ENCODE results near the gene SPACA4. TPM values are rescaled to one million over a fixed set of nuclear protein-coding genes. Genes with fewer than 3 reads are reported as not detected.
A peak's percentile ranks its signal among the peaks of the same experiment; 100 is the strongest.

Gene SPACA4
- total RNA-seq, 2 donors from 2014 or later: not detected

DNA sequence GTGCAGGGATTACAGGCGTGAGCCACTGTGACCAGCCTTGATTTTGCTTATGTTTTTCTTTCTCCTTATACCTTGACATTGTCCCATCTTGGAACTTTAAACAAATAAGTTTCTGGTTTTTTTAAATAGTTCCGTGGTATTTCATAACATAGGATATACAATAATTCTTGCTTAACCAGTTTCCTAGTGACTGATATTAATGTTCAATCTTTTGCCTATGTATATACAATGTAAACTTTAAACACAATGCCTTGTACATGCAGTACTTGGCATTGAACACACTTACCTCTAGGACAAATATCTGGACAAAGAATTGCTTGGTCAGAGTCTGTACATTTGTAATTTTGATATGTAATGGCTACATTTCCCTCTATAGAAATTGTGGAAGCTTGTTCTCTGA lies 24.4 kb upstream of the SPACA4 start:
- Histone ChIP-seq H3K27me3 (no peaks in the 10 kb centered on the region), H3K4me3 (no peak overlapping the region), H3K27ac (no peak overlapping the region), H3K4me1 (peaks cover 6% of the 10 kb centered on the region), H3K9me3 (no peaks in the 10 kb centered on the region), H3K36me3 (replicated peaks in 1 of 2; ENCODE audit: insufficient read depth in 1 of 2, low read depth in 2 of 2) (no peaks in the 10 kb centered on the region)
- DNase-seq: no peak
- TF ChIP-seq POLR2A (IDR thresholded peaks at IDR 0.05) (no peak), CTCF (IDR thresholded peaks at IDR 0.05) (no peak)
- ATAC-seq: no peak
- intact Hi-C loops (cut with DNase I): loop anchor here (5.0 kb wide), 1 partner anchor 90 kb away; no protein-coding TSS in a partner anchor
- 55 to 57% methylated on average over 2 of the region's 2 CpGs for WGBS, 2 donors

DNA sequence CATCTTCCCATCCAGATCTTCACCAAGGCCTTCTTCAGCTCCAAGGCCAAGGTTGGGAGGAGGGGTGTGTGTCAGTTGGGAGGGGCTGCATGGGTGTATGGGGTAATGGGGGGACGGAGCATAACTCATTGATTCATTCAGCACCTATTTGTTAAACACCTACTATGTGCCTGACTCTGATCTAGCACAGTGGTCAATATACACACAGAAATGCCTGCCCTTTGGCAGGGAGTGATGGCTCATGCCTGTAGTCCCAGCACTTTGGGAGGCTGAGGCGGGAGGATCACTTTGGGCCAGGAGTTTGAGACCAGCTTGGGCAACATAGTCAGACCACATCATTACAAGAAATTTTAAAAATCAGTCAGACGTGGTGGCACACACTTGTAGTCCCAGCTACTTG lies 19.2 kb upstream of the SPACA4 start:
- intact Hi-C loops (cut with DNase I): no loop called here
- Histone ChIP-seq H3K27ac (no peak overlapping the region), H3K4me3 (no peak overlapping the region), H3K27me3 (no peaks in the 10 kb centered on the region), H3K4me1 (peaks cover 14% of the 10 kb centered on the region), H3K9me3 (no peaks in the 10 kb centered on the region), H3K36me3 (replicated peaks in 1 of 2; ENCODE audit: insufficient read depth in 1 of 2, low read depth in 2 of 2) (no peaks in the 10 kb centered on the region)
- no peak for ATAC-seq
- 54 to 86% methylated on average over 2 to 3 of the region's 3 CpGs for WGBS, 2 donors
- no peak for DNase-seq
- TF ChIP-seq POLR2A (IDR thresholded peaks at IDR 0.05): no peak
- no peak for TF ChIP-seq CTCF (IDR thresholded peaks at IDR 0.05)

DNA sequence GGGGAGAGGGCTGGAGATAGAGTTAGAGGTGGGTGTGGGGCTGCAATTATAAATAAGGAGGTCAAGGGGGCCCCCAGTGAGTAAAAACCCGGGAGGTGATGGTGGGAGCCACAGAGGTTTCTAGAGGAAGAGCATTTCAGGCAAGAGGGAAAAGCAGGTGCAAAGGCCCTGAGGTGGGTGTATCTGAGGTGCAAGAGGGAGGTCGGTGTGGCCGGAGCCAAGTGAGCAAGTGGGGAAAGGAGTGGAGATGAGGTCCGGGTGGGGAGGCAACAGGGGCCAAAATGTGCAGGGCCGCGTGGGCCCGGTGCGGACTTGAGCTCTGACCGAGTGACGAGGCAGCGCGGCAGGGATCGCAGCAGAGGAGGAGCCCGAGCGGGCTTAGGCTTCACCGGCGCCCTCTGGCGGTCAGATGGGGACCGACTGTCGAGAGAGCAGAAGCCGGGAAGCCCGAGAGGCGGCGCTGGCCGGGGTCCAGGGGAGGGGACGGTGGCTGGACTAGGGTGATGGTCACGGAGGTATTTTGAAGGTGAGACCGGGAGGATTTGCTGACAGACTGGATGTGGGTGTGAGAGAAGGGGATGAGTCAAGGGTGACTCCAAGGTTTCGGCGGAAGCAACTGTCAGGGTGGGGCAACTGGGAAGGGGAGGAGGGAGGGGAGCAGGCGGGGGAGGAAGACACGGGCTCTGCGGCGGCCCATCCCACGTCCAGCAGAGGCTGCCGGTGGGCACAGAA lies 17.7 kb upstream of the SPACA4 start:
- WGBS, 2 donors: 4 to 5% methylated on average over 30 to 36 of the region's 36 CpGs
- Histone ChIP-seq H3K4me3 (no peak overlapping the region), H3K27ac (no peak overlapping the region), H3K4me1 (peaks cover 12% of the 10 kb centered on the region), H3K9me3 (no peaks in the 10 kb centered on the region), H3K27me3 (no peaks in the 10 kb centered on the region), H3K36me3 (replicated peaks in 1 of 2; ENCODE audit: insufficient read depth in 1 of 2, low read depth in 2 of 2) (no peaks in the 10 kb centered on the region)
- DNase-seq (peak; percentile 91 to 96 (median 92)), ATAC-seq (peak; percentile 87)
- TF ChIP-seq POLR2A (IDR thresholded peaks at IDR 0.05) (no peak), CTCF (IDR thresholded peaks at IDR 0.05) (peak; percentile 82 to 97 (median 91))
- intact Hi-C loops (cut with DNase I): no loop called here

DNA sequence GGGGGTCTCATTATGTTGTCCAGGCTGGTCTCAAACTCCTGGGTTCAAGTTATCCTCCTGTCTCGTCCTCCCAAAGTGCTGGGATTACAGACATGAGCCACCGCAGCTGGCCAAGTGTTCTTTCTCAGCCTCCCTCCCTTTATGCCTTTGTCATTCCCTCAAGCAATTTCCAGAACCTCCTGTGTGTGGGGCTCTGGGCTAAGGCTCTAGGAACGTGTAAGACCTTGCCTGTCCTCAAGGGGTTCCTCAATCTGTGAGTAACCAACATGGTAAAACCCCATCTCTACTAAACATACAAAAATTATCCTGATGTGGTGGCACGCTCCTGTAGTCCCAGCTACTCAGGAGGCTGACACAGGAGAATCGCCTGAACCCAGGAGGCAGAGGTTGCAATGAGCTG lies 15.5 kb upstream of the SPACA4 start:
- ATAC-seq (no peak), DNase-seq (no peak)
- Histone ChIP-seq H3K4me1 (peaks cover 7% of the 10 kb centered on the region), H3K27ac (no peak overlapping the region), H3K27me3 (no peaks in the 10 kb centered on the region), H3K9me3 (no peaks in the 10 kb centered on the region), H3K36me3 (replicated peaks in 1 of 2; ENCODE audit: insufficient read depth in 1 of 2, low read depth in 2 of 2) (no peaks in the 10 kb centered on the region), H3K4me3 (no peak overlapping the region)
- no peak for TF ChIP-seq POLR2A (IDR thresholded peaks at IDR 0.05)
- no peak for TF ChIP-seq CTCF (IDR thresholded peaks at IDR 0.05)
- 57 to 88% methylated on average over 3 to 5 of the region's 5 CpGs for WGBS, 2 donors
- intact Hi-C loops (cut with DNase I): loop anchor here (10.0 kb wide), 1 partner anchor 276 kb away; no protein-coding TSS in a partner anchor

GRCh38 chr19:48595171-48595570 lies 11.4 kb upstream of the SPACA4 start:
- H3K27me3 ChIP-seq: no peaks in the 10 kb centered on the region
- H3K9me3 ChIP-seq: no peaks in the 10 kb centered on the region
- WGBS, 2 donors: 80% methylated on average over 8 to 9 of the region's 9 CpGs
- intact Hi-C loops (cut with DNase I): loop anchor here (10.0 kb wide), 1 partner anchor 280 kb away; no protein-coding TSS in a partner anchor
- H3K4me1 ChIP-seq: no peaks in the 10 kb centered on the region
- TF ChIP-seq CTCF (IDR thresholded peaks at IDR 0.05): no peak
- TF ChIP-seq POLR2A (IDR thresholded peaks at IDR 0.05): no peak
- no peaks in the 10 kb centered on the region for H3K36me3 ChIP-seq (replicated peaks in 1 of 2; ENCODE audit: insufficient read depth in 1 of 2, low read depth in 2 of 2)
- DNase-seq (no peak), ATAC-seq (no peak)
- H3K27ac ChIP-seq: no peak overlapping the region
- no peak overlapping the region for H3K4me3 ChIP-seq

Data from body of pancreas (tissue), 4 donors.